Mesendoderm (in vitro differentiated cells): Measurements from ENCODE around the gene DOCK9.
A peak's percentile ranks its signal among the peaks of the same experiment; 100 is the strongest.

Source experiments
- DNase-seq: peaks from one replicate; pipeline ENCODE4 v3.0.0; 2013
- H2AK5ac ChIP-seq: 2 replicates; pipeline ENCODE4 v1.6.1; 2013; ENCODE audit warnings: low read length, inconsistent platforms
- H2BK120ac ChIP-seq: 2 replicates; pipeline ENCODE4 v1.6.1; 2013; ENCODE audit warnings: low read depth, mild to moderate bottlenecking, low read length, moderate library complexity, mixed read lengths
- H2BK15ac ChIP-seq: replicated peaks from 2 replicates; pipeline ENCODE4 v1.6.1; 2013; ENCODE audit warnings: low read depth, mild to moderate bottlenecking, moderate library complexity
- H2BK5ac ChIP-seq: 2 replicates; pipeline ENCODE4 v1.6.1; 2013; ENCODE audit warnings: low read length, inconsistent platforms
- H3K18ac ChIP-seq: 2 replicates; pipeline ENCODE4 v1.6.1; 2013; ENCODE audit warnings: mild to moderate bottlenecking, low read length, mixed read lengths
- H3K23ac ChIP-seq: one replicate; pipeline ENCODE4 v1.6.1; 2013; ENCODE audit warnings: low read length
- H3K27ac ChIP-seq: 2 replicates; pipeline ENCODE4 v1.5.1; 2013; ENCODE audit warnings: low read depth, mild to moderate bottlenecking, inconsistent platforms, low read length, moderate library complexity
- H3K27me3 ChIP-seq: 2 replicates; pipeline ENCODE4 v1.6.1; 2013; ENCODE audit warnings: low read length, control low read depth, mild to moderate bottlenecking, inconsistent platforms; ENCODE audit not compliant: insufficient read depth, poor library complexity
- H3K36me3 ChIP-seq: 2 replicates; pipeline ENCODE4 v1.6.1; 2013; ENCODE audit warnings: low read length, inconsistent platforms; ENCODE audit not compliant: control insufficient read depth, insufficient read depth
- H3K4ac ChIP-seq: one replicate; pipeline ENCODE4 v1.6.1; 2013; ENCODE audit warnings: low read depth, mild to moderate bottlenecking, low read length, moderate library complexity
- H3K4me1 ChIP-seq: 2 replicates; pipeline ENCODE4 v1.6.1; 2013; ENCODE audit warnings: low read depth, low read length, inconsistent platforms; ENCODE audit not compliant: control insufficient read depth
- H3K4me2 ChIP-seq: 2 replicates; pipeline ENCODE4 v1.6.1; 2013; ENCODE audit warnings: low read length
- H3K4me3 ChIP-seq: 2 replicates; pipeline ENCODE4 v1.5.1; 2013; ENCODE audit warnings: mild to moderate bottlenecking, low read length
- H3K56ac ChIP-seq: one replicate; pipeline ENCODE4 v1.6.1; 2013; ENCODE audit warnings: low read length
- H3K79me1 ChIP-seq: 2 replicates; pipeline ENCODE4 v1.6.1; 2013; ENCODE audit warnings: low read length, inconsistent platforms
- H3K79me2 ChIP-seq: 2 replicates; pipeline ENCODE4 v1.6.1; 2013; ENCODE audit warnings: mild to moderate bottlenecking, low read length; ENCODE audit not compliant: control insufficient read depth, insufficient read depth
- H3K9ac ChIP-seq: 2 replicates; pipeline ENCODE4 v1.6.1; 2013; ENCODE audit warnings: low read length, inconsistent platforms
- H4K5ac ChIP-seq: one replicate; pipeline ENCODE4 v1.6.1; 2013; ENCODE audit warnings: low read length
- H4K8ac ChIP-seq: one replicate; pipeline ENCODE4 v1.6.1; 2013; ENCODE audit warnings: low read depth, mild to moderate bottlenecking, control low read depth, low read length, moderate library complexity
- WGBS: extraction: QIAGEN DNeasy Blood & Tissue Kit; methylation state at CpG from one replicate; pipeline ENCODE4 v1.1.7; 2013; ENCODE audit warnings: low lambda C conversion rate, missing lambda C conversion rate; ENCODE audit not compliant: insufficient coverage; ENCODE audit errors: extremely low coverage; 5-methylcytosine and 5-hydroxymethylcytosine counted together

DOCK9 gene

DNA sequence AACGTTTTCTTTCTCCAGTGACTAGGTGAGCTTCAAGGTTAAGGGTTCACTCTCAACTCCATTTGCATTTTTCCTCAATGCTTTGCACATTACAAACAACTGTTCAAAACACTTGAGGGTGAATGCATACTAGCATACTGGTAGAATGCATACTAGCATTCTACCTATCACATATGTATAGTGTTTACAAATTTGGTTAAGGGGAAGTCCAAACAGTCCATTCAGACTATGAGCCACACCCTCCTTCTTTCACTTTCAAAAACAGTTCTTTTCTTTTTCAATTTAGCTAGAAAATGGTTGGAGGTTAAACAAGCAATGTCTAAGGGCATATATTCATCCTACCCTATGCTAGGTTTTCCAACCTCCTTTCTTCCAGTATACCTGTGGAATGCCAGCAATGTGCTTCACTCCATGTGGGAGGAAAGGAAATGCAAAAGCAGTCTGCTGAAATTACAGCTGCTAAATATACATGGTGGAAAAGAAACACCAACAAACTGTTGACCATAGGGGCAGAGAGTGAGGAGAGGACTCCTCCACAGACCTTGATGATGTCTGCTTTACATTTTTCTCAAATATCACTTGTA lies 102.6 kb downstream of the DOCK9 start:
- no peaks in the 10 kb centered on the region for H3K27me3 ChIP-seq
- no peak overlapping the region for H2BK5ac ChIP-seq
- no peak overlapping the region for H3K9ac ChIP-seq
- H3K4me2 ChIP-seq = no peak overlapping the region
- H4K8ac ChIP-seq = no peak overlapping the region
- H2AK5ac ChIP-seq = no peak overlapping the region
- WGBS = no CpG with 5 or more reads among the region's 1 CpG
- H2BK120ac ChIP-seq = no peak overlapping the region
- DNase-seq = peak; percentile 66
- no peaks in the 10 kb centered on the region for H3K79me2 ChIP-seq
- no peak overlapping the region for H3K18ac ChIP-seq
- H3K79me1 ChIP-seq = no peaks in the 10 kb centered on the region
- H3K36me3 ChIP-seq = no peaks in the 10 kb centered on the region
- H3K4ac ChIP-seq = no peak overlapping the region
- H3K56ac ChIP-seq = no peak overlapping the region
- H3K4me1 ChIP-seq = peaks cover 6% of the 10 kb centered on the region
- H2BK15ac ChIP-seq = no peak overlapping the region
- H3K4me3 ChIP-seq = no peak overlapping the region
- no peak overlapping the region for H3K23ac ChIP-seq
- H3K27ac ChIP-seq = peak overlapping the region; percentile 13
- H4K5ac ChIP-seq = no peak overlapping the region

- Histone ChIP-seq H3K79me1 (no peaks in the 10 kb centered on the region), H2BK15ac (no peak overlapping the region), H3K79me2 (no peaks in the 10 kb centered on the region), H3K27me3 (no peaks in the 10 kb centered on the region), H4K5ac (no peak overlapping the region), H3K4ac (no peak overlapping the region), H2AK5ac (no peak overlapping the region), H2BK5ac (no peak overlapping the region), H3K18ac (no peak overlapping the region), H2BK120ac (no peak overlapping the region), H3K56ac (no peak overlapping the region), H3K4me2 (no peak overlapping the region), H3K23ac (no peak overlapping the region), H3K36me3 (no peaks in the 10 kb centered on the region), H3K4me3 (no peak overlapping the region), H4K8ac (no peak overlapping the region), H3K9ac (no peak overlapping the region), H3K4me1 (peaks cover 6% of the 10 kb centered on the region), H3K27ac (no peak overlapping the region)
- DNase-seq = no peak
- no CpG with 5 or more reads among the region's 2 CpGs for WGBS
Measured at GRCh38 chr13:98874029-98874397, 103.9 kb downstream of the DOCK9 start.

DNA sequence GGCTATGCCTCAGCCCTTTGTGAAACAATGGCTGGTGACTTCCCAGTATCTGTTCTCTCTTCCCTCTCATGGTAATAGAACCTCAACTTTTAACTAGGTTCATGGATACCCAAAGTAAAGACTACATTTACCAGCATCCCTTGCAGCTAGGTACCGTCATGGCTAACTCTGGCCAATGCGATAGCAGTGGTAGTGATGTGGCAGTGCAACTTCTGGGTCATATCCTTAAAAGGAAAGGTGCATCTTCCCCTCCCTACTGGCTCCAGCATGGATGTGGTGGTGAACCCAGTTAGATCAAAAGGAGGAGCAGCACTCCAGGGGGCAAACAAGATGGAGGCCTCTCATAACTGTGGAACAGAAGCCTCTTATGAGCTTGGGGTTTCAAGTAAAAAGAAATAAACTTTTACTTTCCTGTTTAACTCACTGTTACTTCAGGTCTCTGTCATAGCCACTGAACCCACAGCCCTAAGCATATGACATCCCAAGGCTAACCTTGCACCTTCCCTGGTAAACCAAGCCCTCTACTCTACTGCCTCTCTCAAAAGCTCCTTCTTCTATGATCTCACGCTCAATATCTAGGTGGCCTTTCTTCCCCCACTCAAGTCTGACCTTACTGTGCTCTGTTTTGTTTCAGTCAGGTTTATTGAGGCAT lies 104.4 kb downstream of the DOCK9 start:
- Histone ChIP-seq H3K23ac (no peak overlapping the region), H2BK5ac (no peak overlapping the region), H3K4me3 (no peak overlapping the region), H2AK5ac (no peak overlapping the region), H3K18ac (no peak overlapping the region), H3K27me3 (no peaks in the 10 kb centered on the region), H2BK15ac (no peak overlapping the region), H2BK120ac (no peak overlapping the region), H3K4me1 (peaks cover 6% of the 10 kb centered on the region), H3K27ac (no peak overlapping the region), H3K79me1 (no peaks in the 10 kb centered on the region), H3K36me3 (no peaks in the 10 kb centered on the region), H3K56ac (no peak overlapping the region), H3K9ac (no peak overlapping the region), H4K5ac (no peak overlapping the region), H3K4ac (no peak overlapping the region), H4K8ac (no peak overlapping the region), H3K79me2 (no peaks in the 10 kb centered on the region), H3K4me2 (no peak overlapping the region)
- peak; percentile 37 for DNase-seq
- WGBS = no CpG with 5 or more reads among the region's 3 CpGs

DNA sequence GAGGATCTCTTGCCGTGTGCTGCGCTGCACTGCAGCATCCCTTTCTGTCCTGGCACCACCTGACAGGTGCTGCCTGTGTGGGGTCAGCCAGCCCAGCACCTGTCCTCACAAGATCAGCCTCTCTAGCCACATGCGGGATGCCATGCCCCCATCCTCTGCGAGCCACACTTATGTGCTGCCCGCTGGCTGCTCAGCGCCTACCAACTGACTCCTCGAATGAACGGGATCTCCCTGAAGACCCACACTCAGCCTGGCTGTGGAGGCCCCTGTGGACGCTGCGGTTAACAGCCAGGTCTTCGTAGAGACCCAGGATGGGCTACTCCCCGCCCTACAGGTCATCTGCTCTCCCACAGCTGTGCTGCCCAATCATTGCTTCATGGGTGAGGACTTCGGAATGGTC lies 106.1 kb downstream of the DOCK9 start:
- H2AK5ac ChIP-seq = no peak overlapping the region
- no peak overlapping the region for H3K18ac ChIP-seq
- H3K9ac ChIP-seq = no peak overlapping the region
- no peaks in the 10 kb centered on the region for H3K27me3 ChIP-seq
- no peak for DNase-seq
- no peak overlapping the region for H3K56ac ChIP-seq
- WGBS = no CpG with 5 or more reads among the region's 13 CpGs
- H3K23ac ChIP-seq = no peak overlapping the region
- H4K5ac ChIP-seq = no peak overlapping the region
- no peaks in the 10 kb centered on the region for H3K79me1 ChIP-seq
- no peak overlapping the region for H2BK5ac ChIP-seq
- H3K4me3 ChIP-seq = no peak overlapping the region
- H3K36me3 ChIP-seq = no peaks in the 10 kb centered on the region
- H3K4me2 ChIP-seq = no peak overlapping the region
- peaks cover 6% of the 10 kb centered on the region for H3K4me1 ChIP-seq
- H3K79me2 ChIP-seq = no peaks in the 10 kb centered on the region
- no peak overlapping the region for H2BK120ac ChIP-seq
- no peak overlapping the region for H3K27ac ChIP-seq
- no peak overlapping the region for H2BK15ac ChIP-seq
- H3K4ac ChIP-seq = no peak overlapping the region
- H4K8ac ChIP-seq = no peak overlapping the region

GRCh38 chr13:98869408-98870090 lies 108.3 kb downstream of the DOCK9 start:
- no peak overlapping the region for H3K4me2 ChIP-seq
- no peak overlapping the region for H3K27ac ChIP-seq
- H3K4me1 ChIP-seq = no peaks in the 10 kb centered on the region
- no peak overlapping the region for H3K18ac ChIP-seq
- no peak for DNase-seq
- H3K79me1 ChIP-seq = no peaks in the 10 kb centered on the region
- WGBS = no CpG with 5 or more reads among the region's 6 CpGs
- H4K8ac ChIP-seq = no peak overlapping the region
- no peak overlapping the region for H3K4me3 ChIP-seq
- no peak overlapping the region for H3K56ac ChIP-seq
- no peak overlapping the region for H3K9ac ChIP-seq
- no peak overlapping the region for H3K4ac ChIP-seq
- no peak overlapping the region for H2BK5ac ChIP-seq
- H2AK5ac ChIP-seq = no peak overlapping the region
- H2BK15ac ChIP-seq = no peak overlapping the region
- H2BK120ac ChIP-seq = no peak overlapping the region
- H4K5ac ChIP-seq = no peak overlapping the region
- no peaks in the 10 kb centered on the region for H3K79me2 ChIP-seq
- no peak overlapping the region for H3K23ac ChIP-seq
- H3K27me3 ChIP-seq = no peaks in the 10 kb centered on the region
- no peaks in the 10 kb centered on the region for H3K36me3 ChIP-seq
